Neural cell (in vitro differentiated cells): Measurements from ENCODE around the gene ZNF532. TPM values are rescaled to one million over a fixed set of nuclear protein-coding genes. Genes with fewer than 3 reads are reported as not detected.

Experiments used
- H2AFZ ChIP-seq: fragments of 200-600, 300-800 bp; sonication (generic), shearing (Covaris generic); 2 replicates; pipeline ENCODE4 v1.6.0; 2014; ENCODE audit warnings: low read depth, mild to moderate bottlenecking, antibody characterized with exemption, low read length, moderate library complexity
- H3F3A ChIP-seq: fragments of 200-600 bp; shearing (Covaris generic); 2 replicates; pipeline ENCODE4 v1.6.1; 2016; ENCODE audit warnings: mild to moderate bottlenecking, moderate library complexity, mixed read lengths, antibody characterized with exemption, low read length; ENCODE audit not compliant: insufficient read depth, poor library complexity, severe bottlenecking
- H3K27ac ChIP-seq: fragments of 200-600, 300-800 bp; sonication (generic), shearing (Covaris generic); 2 replicates; pipeline ENCODE4 v1.5.1; 2014; ENCODE audit warnings: mild to moderate bottlenecking, low read length, moderate library complexity
- H3K27me3 ChIP-seq: fragments of 300-800, 200-600 bp; sonication (generic), shearing (Covaris generic); 2 replicates; pipeline ENCODE4 v1.6.0; 2014; ENCODE audit warnings: mild to moderate bottlenecking, low read depth, low read length, moderate library complexity; ENCODE audit not compliant: insufficient read depth
- H3K36me3 ChIP-seq: fragments of 300-800, 200-600 bp; sonication (generic), shearing (Covaris generic); 2 replicates; pipeline ENCODE4 v1.5.1; 2014; ENCODE audit warnings: mild to moderate bottlenecking, antibody characterized with exemption, low read length, moderate library complexity; ENCODE audit not compliant: insufficient read depth
- H3K4me2 ChIP-seq: fragments of 300-800, 200-600 bp; sonication (generic), shearing (Covaris generic); 2 replicates; pipeline ENCODE4 v1.6.0; 2014; ENCODE audit warnings: mild to moderate bottlenecking, low read length
- H3K4me3 ChIP-seq: fragments of 300-800, 200-600 bp; sonication (generic), shearing (Covaris generic); 2 replicates; pipeline ENCODE4 v1.5.1; 2014; ENCODE audit warnings: mild to moderate bottlenecking, low read length, moderate library complexity
- H3K79me2 ChIP-seq: fragments of 200-600 bp; shearing (Covaris generic); replicated peaks from 2 replicates; pipeline ENCODE4 v1.6.0; 2014; ENCODE audit warnings: mild to moderate bottlenecking, low read length, moderate library complexity; ENCODE audit not compliant: insufficient read depth
- H3K9ac ChIP-seq: fragments of 300-800, 200-600 bp; sonication (generic), shearing (Covaris generic); 2 replicates; pipeline ENCODE4 v1.6.1; 2016; ENCODE audit warnings: mild to moderate bottlenecking, low read length, mixed read lengths
- H3K9me2 ChIP-seq: fragments of 200-600 bp; shearing (Covaris generic); 2 replicates; pipeline ENCODE4 v1.6.1; 2016; ENCODE audit warnings: mild to moderate bottlenecking, low read length, mixed read lengths; ENCODE audit not compliant: insufficient read depth
- H3K9me3 ChIP-seq: fragments of 200-600, 300-800 bp; sonication (generic), shearing (Covaris generic); 2 replicates; pipeline ENCODE4 v1.6.1; 2016; ENCODE audit warnings: mild to moderate bottlenecking, mixed run types, low read length, moderate library complexity, mixed read lengths
- H4K20me1 ChIP-seq: fragments of 200-600 bp; shearing (Covaris generic); 2 replicates; pipeline ENCODE4 v1.6.1; 2016; ENCODE audit warnings: mild to moderate bottlenecking, mixed run types; ENCODE audit not compliant: insufficient read depth
- EP300 ChIP-seq: fragments of 450-650 bp; conservative IDR thresholded peaks from 2 replicates; pipeline ENCODE4 v1.6.1; 2014; ENCODE audit warnings: antibody characterized with exemption, mild to moderate bottlenecking, moderate library complexity; ENCODE audit not compliant: poor library complexity, severe bottlenecking
- EZH2 ChIP-seq: fragments of 200-600, 300-800 bp; shearing (Covaris generic), sonication (generic); IDR thresholded peaks from 2 replicates; pipeline ENCODE4 v1.6.1; 2014; ENCODE audit warnings: antibody characterized with exemption, low read length, borderline replicate concordance, mild to moderate bottlenecking; ENCODE audit not compliant: insufficient read depth, poor library complexity, severe bottlenecking
- MXI1 ChIP-seq: fragments of 450-650 bp; conservative IDR thresholded peaks from 2 replicates; pipeline ENCODE4 v1.6.1; 2014; ENCODE audit warnings: antibody characterized with exemption, mild to moderate bottlenecking; ENCODE audit not compliant: poor library complexity, severe bottlenecking
- POLR2AphosphoS5 ChIP-seq: IDR thresholded peaks from 2 replicates; pipeline ENCODE4 v1.6.1; 2012
- RAD21 ChIP-seq: fragments of 450-650 bp; conservative IDR thresholded peaks from 2 replicates; pipeline ENCODE4 v1.6.1; 2014; ENCODE audit warnings: antibody characterized with exemption, mild to moderate bottlenecking, moderate library complexity
- SMC3 ChIP-seq: fragments of 450-650 bp; conservative IDR thresholded peaks from 2 replicates; pipeline ENCODE4 v1.6.1; 2014; ENCODE audit warnings: antibody characterized with exemption, mild to moderate bottlenecking, moderate library complexity; ENCODE audit not compliant: poor library complexity
- TAF1 ChIP-seq: IDR thresholded peaks from 2 replicates; pipeline ENCODE4 v1.6.1; 2012; ENCODE audit warnings: low read depth
- polyA plus RNA-seq: library from polyadenylated mRNA; depleted of rRNA; stranded (reverse); fragments of >200 nt; gene quantifications from 2 replicates; pipeline ENCODE4 v1.2.3, GENCODE V29; 2014
- TF ChIP-seq, protein P1 (sequence below): fragments of 450-650 bp; IDR thresholded peaks from 2 replicates; pipeline ENCODE4 v1.5.1; 2014; ENCODE audit warnings: antibody characterized with exemption, mild to moderate bottlenecking, moderate library complexity; ENCODE audit not compliant: poor library complexity, severe bottlenecking
- TF ChIP-seq, protein P2 (sequence below): IDR thresholded peaks from 2 replicates; pipeline ENCODE4 v1.6.1; 2012; ENCODE audit warnings: borderline replicate concordance

ZNF532 gene
- polyA plus RNA-seq, 1 donor from 2014 or later = 119 TPM

DNA sequence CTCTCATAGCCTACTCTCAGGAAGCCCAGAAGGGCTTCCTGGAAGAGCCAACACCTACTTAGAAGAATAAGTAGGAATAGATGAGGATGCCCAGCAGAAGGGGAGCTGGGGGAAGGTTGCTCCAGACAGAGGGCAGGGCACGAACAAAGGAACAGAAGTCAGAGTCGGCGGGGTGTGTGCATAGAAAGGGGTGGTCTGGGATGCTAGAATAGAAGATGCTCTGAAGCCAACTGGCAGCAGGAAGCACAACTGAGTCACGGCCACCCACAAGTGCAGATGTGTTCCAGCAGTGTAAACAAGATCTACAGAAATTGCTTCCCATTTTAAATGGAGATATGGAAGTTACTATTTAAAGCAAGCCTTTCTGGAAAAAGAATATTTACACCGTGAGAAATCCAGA is 131.0 kb downstream of the ZNF532 start:
- no peak overlapping the region for H2AFZ ChIP-seq
- no peaks in the 10 kb centered on the region for H3F3A ChIP-seq
- H3K79me2 ChIP-seq = no peaks in the 10 kb centered on the region
- no peaks in the 10 kb centered on the region for H3K36me3 ChIP-seq
- H3K9me2 ChIP-seq = no peaks in the 10 kb centered on the region
- no peak overlapping the region for H3K9ac ChIP-seq
- TF ChIP-seq MXI1 (no peak), TAF1 (no peak), EZH2 (no peak), POLR2AphosphoS5 (no peak), SMC3 (no peak), EP300 (no peak), RAD21 (no peak)
- TF ChIP-seq, protein P1, sequence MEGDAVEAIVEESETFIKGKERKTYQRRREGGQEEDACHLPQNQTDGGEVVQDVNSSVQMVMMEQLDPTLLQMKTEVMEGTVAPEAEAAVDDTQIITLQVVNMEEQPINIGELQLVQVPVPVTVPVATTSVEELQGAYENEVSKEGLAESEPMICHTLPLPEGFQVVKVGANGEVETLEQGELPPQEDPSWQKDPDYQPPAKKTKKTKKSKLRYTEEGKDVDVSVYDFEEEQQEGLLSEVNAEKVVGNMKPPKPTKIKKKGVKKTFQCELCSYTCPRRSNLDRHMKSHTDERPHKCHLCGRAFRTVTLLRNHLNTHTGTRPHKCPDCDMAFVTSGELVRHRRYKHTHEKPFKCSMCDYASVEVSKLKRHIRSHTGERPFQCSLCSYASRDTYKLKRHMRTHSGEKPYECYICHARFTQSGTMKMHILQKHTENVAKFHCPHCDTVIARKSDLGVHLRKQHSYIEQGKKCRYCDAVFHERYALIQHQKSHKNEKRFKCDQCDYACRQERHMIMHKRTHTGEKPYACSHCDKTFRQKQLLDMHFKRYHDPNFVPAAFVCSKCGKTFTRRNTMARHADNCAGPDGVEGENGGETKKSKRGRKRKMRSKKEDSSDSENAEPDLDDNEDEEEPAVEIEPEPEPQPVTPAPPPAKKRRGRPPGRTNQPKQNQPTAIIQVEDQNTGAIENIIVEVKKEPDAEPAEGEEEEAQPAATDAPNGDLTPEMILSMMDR = no peak
- TF ChIP-seq, protein P2, sequence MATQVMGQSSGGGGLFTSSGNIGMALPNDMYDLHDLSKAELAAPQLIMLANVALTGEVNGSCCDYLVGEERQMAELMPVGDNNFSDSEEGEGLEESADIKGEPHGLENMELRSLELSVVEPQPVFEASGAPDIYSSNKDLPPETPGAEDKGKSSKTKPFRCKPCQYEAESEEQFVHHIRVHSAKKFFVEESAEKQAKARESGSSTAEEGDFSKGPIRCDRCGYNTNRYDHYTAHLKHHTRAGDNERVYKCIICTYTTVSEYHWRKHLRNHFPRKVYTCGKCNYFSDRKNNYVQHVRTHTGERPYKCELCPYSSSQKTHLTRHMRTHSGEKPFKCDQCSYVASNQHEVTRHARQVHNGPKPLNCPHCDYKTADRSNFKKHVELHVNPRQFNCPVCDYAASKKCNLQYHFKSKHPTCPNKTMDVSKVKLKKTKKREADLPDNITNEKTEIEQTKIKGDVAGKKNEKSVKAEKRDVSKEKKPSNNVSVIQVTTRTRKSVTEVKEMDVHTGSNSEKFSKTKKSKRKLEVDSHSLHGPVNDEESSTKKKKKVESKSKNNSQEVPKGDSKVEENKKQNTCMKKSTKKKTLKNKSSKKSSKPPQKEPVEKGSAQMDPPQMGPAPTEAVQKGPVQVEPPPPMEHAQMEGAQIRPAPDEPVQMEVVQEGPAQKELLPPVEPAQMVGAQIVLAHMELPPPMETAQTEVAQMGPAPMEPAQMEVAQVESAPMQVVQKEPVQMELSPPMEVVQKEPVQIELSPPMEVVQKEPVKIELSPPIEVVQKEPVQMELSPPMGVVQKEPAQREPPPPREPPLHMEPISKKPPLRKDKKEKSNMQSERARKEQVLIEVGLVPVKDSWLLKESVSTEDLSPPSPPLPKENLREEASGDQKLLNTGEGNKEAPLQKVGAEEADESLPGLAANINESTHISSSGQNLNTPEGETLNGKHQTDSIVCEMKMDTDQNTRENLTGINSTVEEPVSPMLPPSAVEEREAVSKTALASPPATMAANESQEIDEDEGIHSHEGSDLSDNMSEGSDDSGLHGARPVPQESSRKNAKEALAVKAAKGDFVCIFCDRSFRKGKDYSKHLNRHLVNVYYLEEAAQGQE = no peak
- no peak overlapping the region for H3K27ac ChIP-seq
- no peak overlapping the region for H3K4me3 ChIP-seq
- no peaks in the 10 kb centered on the region for H3K9me3 ChIP-seq
- H3K27me3 ChIP-seq = no peaks in the 10 kb centered on the region
- no peak overlapping the region for H3K4me2 ChIP-seq
- no peaks in the 10 kb centered on the region for H4K20me1 ChIP-seq

DNA sequence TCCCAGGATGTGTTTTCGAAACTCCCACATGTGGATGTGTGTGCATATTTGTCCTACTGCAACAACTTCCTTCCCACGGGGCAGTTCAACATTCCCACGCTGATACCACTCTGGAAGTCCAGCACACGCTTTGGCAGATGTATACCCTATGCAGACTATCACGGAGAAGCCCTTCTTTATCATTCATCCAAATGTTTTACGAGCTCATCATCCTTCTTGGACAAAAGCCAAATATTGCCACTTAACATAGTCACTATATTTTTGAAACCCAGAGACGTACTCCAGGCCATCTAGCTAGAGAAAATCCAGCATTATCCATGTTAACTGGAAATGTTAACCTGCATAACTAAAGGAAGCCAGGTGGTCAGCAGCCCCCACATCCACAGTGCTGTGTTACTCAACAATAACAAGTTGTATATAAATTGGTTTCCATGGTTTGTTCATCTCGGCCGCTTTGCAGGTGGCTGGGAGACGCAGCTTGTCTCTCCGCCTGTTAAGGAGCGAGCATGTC is 131.5 kb downstream of the ZNF532 start:
- H3K79me2 ChIP-seq = no peaks in the 10 kb centered on the region
- H3K27me3 ChIP-seq = no peaks in the 10 kb centered on the region
- H3F3A ChIP-seq = no peaks in the 10 kb centered on the region
- no peak overlapping the region for H3K27ac ChIP-seq
- H3K9me2 ChIP-seq = no peaks in the 10 kb centered on the region
- no peaks in the 10 kb centered on the region for H3K9me3 ChIP-seq
- no peaks in the 10 kb centered on the region for H3K36me3 ChIP-seq
- H3K4me2 ChIP-seq = no peak overlapping the region
- no peak overlapping the region for H3K9ac ChIP-seq
- TF ChIP-seq EP300 = no peak
- no peak for TF ChIP-seq MXI1
- no peak for TF ChIP-seq RAD21
- TF ChIP-seq POLR2AphosphoS5 = no peak
- TF ChIP-seq, protein P1 = no peak
- no peak for TF ChIP-seq EZH2
- TF ChIP-seq TAF1 = no peak
- H3K4me3 ChIP-seq = no peak overlapping the region
- no peaks in the 10 kb centered on the region for H4K20me1 ChIP-seq
- no peak overlapping the region for H2AFZ ChIP-seq
